Erythroblast (primary cell): ENCODE results near the gene MAGEC3.

ENCODE experiments used
- DNase-seq, 2 experiments: peaks; one replicate each; lab custom pipeline; 2025; lab: John Stamatoyannopoulos, UW
- GATA1 ChIP-seq: IDR thresholded peaks from 2 replicates; pipeline ENCODE4 v1.6.1; 2011; ENCODE audit warnings: low read depth, mild to moderate bottlenecking, control low read depth, low read length, moderate library complexity
- POLR2A ChIP-seq: IDR thresholded peaks from 2 replicates; pipeline ENCODE4 v1.6.1; 2011; ENCODE audit warnings: mild to moderate bottlenecking, low read length

MAGEC3 gene

DNA sequence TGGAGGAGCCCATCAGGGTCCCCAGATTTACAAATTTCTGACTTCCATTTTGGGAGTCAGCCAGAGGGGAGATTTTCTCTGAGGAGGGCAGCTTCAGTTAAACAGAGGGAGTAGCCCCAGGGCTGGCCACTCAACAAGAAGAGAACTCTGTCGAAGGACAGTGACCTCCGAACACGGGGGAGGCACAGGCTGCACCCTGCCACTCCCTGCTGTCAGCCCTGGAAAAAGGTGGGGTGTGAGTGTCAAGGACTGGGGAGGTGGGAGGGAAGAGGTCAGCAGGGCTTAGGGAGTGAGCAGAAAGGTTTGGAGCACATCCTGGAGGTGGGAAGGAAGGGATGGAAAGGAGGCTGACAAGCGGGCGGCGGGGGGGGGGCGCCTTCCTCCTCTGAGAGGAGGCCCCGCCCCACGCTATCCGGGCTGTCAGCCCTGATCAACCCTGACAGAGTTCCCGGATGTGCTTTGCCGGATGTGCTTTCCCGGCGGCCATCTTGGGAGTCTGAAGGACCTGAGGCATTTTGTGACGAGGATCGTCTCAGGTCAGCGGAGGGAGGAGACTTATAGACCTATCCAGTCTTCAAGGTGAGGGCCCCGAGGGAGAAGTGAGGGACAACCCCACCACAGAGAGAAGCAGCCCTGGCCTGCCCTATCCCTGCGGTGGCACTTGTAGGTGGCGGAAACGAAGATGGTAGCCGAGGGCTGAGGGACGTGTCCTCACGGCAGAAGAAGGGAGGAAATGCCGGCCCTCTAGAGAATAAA is 65.5 kb downstream of the MAGEC3 start, which contains the start of gene MAGEC1:
Gene MAGEC1, plus strand, starts transcription at position 495 of the 756 bp plus-strand sequence. CDS start 1,179 bp downstream, outside the sequence.
- no peak for DNase-seq
- TF ChIP-seq GATA1 = no peak
- no peak for TF ChIP-seq POLR2A

DNA sequence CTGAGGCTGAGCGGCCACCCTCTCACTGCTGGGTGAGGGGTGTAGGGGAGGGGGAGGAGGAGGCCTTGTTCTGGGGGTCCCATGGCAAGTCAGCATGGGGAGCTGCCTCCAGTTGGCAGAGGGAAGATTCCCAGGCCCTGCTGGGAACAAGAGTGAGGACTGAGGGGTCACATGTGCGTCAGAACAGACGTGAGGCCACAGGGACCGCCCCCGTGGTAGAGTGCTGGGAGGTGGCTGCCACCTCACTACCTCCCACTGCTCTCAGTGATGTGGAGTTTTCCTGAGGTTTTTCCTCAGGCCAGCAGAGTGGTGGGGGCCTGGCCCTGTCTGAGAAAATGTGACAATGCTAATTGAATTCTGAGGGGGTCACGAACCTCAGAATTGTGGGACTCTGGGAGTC is 66.1 kb downstream of the MAGEC3 start:
- no peak for TF ChIP-seq GATA1
- TF ChIP-seq POLR2A = no peak
- no peak for DNase-seq

DNA sequence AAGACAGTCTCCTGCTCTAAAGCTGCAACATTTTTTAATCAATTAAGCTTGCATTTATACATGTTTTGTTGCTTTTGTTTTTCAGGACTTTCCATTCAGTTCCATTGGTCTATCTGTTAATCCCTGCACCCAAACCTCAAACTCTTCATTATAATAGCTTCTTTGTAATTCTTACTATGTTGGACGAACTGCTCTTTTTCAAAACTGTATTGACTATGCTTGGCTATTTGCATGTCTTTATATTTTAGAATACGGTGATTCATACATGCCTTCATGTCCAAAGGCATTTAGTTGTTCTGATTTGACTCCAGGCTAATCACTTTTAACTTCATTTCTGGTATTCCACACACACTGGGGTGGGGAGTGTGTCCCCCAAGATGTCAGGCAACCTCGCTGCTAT is 79.7 kb downstream of the MAGEC3 start:
- no peak for DNase-seq
- TF ChIP-seq POLR2A (no peak), GATA1 (no peak)

DNA sequence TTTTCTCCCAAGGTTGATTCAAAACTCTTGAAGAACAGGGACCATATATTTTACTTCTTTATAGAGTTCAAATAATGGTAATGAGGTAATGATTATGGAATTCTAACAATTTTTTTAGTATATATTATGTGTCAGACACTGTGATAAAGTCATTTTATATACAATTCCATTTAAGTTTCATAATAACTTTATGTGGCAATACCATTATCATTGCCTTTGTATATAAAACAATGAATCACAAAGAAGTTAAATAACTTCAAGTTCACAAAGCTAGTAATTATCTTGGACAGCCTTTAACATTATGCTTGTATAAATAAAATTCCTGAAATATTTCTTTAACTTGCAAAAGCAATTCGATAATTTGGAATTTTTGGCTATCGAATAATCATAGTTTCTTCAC is 86.2 kb downstream of the MAGEC3 start:
- no peak for DNase-seq

DNA sequence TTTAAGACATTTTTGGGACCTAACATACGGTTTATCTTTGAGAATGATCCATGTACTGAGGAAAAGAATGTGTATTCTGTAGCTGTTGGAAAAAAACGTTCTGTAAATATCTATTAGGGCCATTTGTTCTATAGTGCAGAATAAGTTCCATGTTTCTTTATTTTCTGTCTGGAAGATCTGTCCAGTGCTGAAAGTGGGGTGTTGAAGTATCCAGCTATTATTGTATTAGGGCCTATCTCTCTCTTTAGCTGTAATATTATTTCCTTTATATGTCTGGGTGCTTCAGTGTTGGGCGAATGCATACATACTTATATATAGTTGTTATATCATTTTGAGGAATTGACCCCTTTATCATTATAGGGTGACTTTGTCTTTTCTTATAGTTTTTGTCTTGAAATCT is 90.3 kb downstream of the MAGEC3 start:
- TF ChIP-seq POLR2A (no peak), GATA1 (no peak)
- no peak for DNase-seq

More for the DNA sequence above, 86.2 kb downstream of the MAGEC3 start:
- TF ChIP-seq GATA1 = no peak
- no peak for TF ChIP-seq POLR2A

DNA sequence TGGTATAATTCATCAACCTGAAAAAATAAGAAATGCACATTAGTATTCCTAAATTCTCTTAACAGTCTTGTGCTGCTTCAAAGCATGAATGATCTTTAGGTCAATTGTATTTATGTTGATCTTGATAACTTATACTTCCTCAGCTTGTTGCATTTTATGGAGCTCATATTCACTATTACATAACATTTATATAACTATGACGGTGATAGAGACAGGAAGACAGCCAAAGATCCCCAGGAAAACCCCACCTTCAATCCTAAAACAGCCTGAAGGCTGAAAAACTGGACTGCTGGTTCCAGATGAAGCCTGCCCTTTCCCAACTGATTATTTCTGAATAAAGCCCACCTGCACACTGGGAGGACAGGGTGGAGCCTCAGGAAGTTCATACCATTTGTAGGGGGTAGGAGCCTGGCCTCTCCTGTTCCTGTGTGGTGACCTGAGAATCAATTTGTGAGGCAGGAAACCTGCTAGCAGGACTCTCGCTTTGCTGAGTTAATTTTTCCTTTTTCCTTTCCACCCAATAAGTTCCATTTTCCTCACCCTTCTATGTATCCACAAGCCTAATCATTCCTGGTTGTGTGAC is 96.0 kb downstream of the MAGEC3 start:
- TF ChIP-seq POLR2A (no peak), GATA1 (no peak)
- no peak for DNase-seq

DNA sequence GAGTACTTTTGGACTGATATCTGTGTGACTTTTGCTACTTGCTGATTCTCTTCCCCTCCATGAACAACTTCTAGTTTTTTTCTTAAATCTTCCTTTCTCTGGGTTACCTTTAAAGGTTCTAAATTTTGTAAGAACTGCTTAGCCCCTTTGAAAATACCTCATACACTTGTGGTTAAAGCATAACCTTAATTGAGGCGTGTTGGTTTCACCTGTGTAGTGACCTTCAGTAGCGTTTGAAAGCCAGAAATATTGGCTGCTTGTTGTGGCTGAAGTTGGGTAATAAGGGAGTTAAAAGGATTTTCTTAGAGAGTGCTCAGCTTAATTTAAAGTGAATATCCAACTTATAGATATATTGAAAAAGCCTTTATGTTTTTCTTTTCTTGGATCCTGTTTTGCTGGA is 97.5 kb downstream of the MAGEC3 start:
- TF ChIP-seq POLR2A (no peak), GATA1 (no peak)
- DNase-seq = no peak

DNA sequence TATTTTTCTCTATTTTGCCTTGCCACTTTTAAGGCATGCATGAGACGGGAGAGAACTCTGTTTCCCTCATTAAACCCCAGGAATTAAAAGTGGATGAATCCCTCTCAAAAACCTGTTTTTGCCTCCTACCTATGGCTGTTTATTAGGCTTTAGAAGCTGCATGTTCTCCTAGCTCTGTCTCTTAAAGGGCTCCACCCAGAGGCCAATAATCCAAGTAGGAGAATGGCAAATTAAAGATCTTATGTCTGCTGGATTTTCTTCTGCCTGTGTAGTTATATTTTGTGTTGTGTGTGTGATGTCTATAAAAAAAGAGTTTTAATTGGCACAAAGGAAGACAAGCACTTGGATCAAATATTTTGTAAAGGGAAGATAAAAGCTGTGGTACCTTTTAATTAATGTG is 98.0 kb downstream of the MAGEC3 start:
- TF ChIP-seq POLR2A = no peak
- no peak for TF ChIP-seq GATA1

DNA sequence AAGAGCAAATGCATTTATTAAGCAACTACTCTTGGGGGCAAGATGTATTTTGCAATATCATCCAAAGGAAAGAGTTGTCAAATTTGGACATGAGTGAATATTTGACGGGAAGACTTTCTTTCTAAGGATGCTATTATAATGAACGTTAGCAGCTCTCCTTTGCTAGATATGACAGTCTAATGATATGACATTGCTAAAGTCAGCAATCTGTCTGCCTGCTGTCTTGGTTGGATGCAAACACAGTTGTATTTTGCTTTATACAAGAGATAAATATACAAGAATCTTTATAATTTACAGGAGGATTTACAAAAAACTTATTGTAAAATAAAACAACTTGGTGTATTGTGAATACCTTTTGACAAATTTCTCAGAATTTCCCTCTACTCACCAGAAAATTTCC is 103.1 kb downstream of the MAGEC3 start:
- no peak for TF ChIP-seq GATA1
- no peak for TF ChIP-seq POLR2A
- no peak for DNase-seq

More for the DNA sequence above, 98.0 kb downstream of the MAGEC3 start:
- DNase-seq = no peak

DNA sequence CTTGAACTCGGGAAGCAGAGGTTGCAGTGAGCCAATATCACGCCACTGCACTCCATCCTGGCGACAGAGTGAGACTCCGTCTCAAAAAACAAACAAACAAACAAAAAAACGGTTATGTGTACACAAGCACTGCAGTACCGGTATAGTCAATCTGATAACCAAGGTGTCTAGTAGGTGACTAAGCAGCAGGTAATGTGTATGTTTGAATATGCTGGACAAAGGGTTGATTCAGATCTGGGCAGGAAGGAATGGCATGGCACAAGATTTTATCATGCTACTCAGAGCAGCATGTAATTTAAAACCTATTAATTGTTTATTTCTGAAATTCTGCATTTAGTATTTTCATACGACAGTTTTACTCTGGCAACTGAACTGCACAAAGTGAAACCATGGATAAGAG is 107.3 kb downstream of the MAGEC3 start:
- no peak for TF ChIP-seq POLR2A
- no peak for TF ChIP-seq GATA1
- DNase-seq = no peak

DNA sequence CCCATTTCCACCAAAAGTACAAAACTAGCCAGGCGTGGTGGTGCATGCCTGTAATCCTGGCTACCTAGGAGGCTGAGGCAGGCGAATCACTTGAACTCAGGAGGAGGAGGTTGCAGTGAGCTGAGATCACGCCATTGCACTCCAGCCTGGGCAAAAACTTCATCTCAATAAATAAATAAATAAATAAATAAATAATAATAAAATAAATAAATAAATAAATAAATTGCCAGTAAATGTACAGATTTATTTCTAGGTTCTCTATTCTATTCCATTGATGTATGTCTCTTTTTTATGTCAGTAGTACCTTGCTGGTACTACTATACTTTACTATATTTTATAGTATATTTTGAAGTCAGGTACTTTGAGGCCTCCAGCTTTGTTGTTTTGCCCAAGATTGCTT is 109.2 kb downstream of the MAGEC3 start:
- no peak for DNase-seq
- TF ChIP-seq GATA1 = no peak
- TF ChIP-seq POLR2A = no peak
